Prostate gland (tissue), 2 donors: Measurements from ENCODE around the gene CRTAC1. TPM values are rescaled to one million over a fixed set of nuclear protein-coding genes. Genes with fewer than 3 reads are reported as not detected.

Experiments used
- DNase-seq: peaks from one replicate; pipeline ENCODE4 v3.0.0-alpha.2; 2019; ENCODE audit warnings: low spot score
- H3K27ac ChIP-seq, 2 donors: fragments of 200-600 bp; sonication (generic); 2 replicates each; pipeline ENCODE4 v1.5.1; 2017 to 2019
- H3K27me3 ChIP-seq: fragments of 200-600 bp; sonication (generic); replicated peaks from 2 replicates; pipeline ENCODE4 v1.5.1; 2019; ENCODE audit not compliant: insufficient read depth
- H3K36me3 ChIP-seq, 2 donors: fragments of 200-600 bp; sonication (generic); 1 replicate in 1 of 2; 2 replicates in 1 of 2; pipeline versions ENCODE4 v1.5.1 to v1.8.1; 2017 to 2019
- H3K4me1 ChIP-seq: fragments of 200-600 bp; sonication (generic); replicated peaks from 2 replicates; pipeline ENCODE4 v1.5.1; 2019
- H3K4me3 ChIP-seq, 2 donors: fragments of 200-600 bp; sonication (generic); 2 replicates each; pipeline ENCODE4 v1.5.1; 2017 to 2019
- H3K9me3 ChIP-seq: fragments of 200-600 bp; sonication (generic); 2 replicates; pipeline ENCODE4 v1.5.1; 2017
- CTCF ChIP-seq, 4 experiments: fragments of 200-600 bp in 2 of 4; fragments of 450-650 bp in 2 of 4; sonication (generic) in 2 of 4; IDR thresholded peaks; 1 replicate in 3 of 4; 2 replicates in 1 of 4; pipeline ENCODE4 v1.5.1; 2016 to 2019; ENCODE audit warnings: antibody characterized with exemption in 4 of 4, mild to moderate bottlenecking in 2 of 4, moderate library complexity in 2 of 4
- POLR2A ChIP-seq: fragments of 450-650 bp; IDR thresholded peaks from one replicate; pipeline ENCODE4 v1.6.1; 2016; ENCODE audit warnings: antibody characterized with exemption, mild to moderate bottlenecking
- POLR2AphosphoS5 ChIP-seq: sonication (generic); formaldehyde crosslinking; IDR thresholded peaks from one replicate; pipeline ENCODE4 v1.6.1; 2017; ENCODE audit warnings: antibody characterized with exemption
- WGBS: methylation state at CpG from one replicate; pipeline ENCODE4 v1.1.5; 2018; 5-methylcytosine and 5-hydroxymethylcytosine counted together
- intact Hi-C: fragments of 100-400 bp; cut with DNase I; formaldehyde crosslinking; loops from one replicate; pipeline ENCODE4 v1.14.2; 2022
- total RNA-seq, 2 donors: library from RNA; depleted of rRNA; stranded (reverse); fragments of >200 nt; gene quantifications; one replicate each; pipeline ENCODE4 v1.1.0, GENCODE V29; 2016

Gene CRTAC1
- total RNA-seq, 2 donors from 2014 or later, result 3.8 to 8.9 TPM

DNA sequence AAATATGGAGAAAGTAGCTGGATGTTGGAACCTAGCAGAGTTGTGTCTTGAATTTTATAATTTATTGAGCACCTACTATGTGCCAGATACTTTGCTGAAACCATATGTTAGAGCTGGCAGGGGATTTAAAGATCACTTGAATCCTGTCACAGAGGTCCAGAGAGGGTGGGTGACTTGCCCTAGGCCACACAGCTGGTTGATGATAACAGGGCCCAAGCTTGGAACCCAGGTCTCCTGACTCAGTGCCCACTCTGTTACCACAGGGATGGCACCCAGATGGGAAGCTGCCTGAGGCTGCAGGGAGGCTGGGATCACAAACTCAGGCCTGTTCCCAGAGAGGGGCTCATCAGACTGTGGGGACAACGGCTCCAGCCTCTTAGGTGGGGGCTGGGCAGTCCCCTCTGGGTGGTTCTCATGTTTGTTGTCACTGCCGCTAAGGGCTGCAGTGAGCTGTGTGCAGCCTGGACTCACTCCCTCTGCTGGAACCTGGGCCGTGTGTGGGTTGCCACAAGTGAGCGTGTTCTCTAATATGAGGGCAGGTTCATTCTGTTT is 162.2 kb downstream of the CRTAC1 start:
- no peak overlapping the region for H3K4me3 ChIP-seq
- intact Hi-C loops, result loop anchor here (2.0 to 5.0 kb wide), 2 partner anchors 76 to 109 kb away; no protein-coding TSS in a partner anchor
- H3K27ac ChIP-seq, result no peak overlapping the region
- WGBS, result 78% methylated on average over 4 of the region's 4 CpGs
- no peak for TF ChIP-seq CTCF (IDR thresholded peaks at IDR 0.05)
- no peak for TF ChIP-seq POLR2AphosphoS5
- TF ChIP-seq POLR2A, result no peak
- H3K4me1 ChIP-seq, result peaks cover 3% of the 10 kb centered on the region
- no peaks in the 10 kb centered on the region for H3K36me3 ChIP-seq
- no peaks in the 10 kb centered on the region for H3K27me3 ChIP-seq
- H3K9me3 ChIP-seq, result no peaks in the 10 kb centered on the region
- DNase-seq, result no peak

DNA sequence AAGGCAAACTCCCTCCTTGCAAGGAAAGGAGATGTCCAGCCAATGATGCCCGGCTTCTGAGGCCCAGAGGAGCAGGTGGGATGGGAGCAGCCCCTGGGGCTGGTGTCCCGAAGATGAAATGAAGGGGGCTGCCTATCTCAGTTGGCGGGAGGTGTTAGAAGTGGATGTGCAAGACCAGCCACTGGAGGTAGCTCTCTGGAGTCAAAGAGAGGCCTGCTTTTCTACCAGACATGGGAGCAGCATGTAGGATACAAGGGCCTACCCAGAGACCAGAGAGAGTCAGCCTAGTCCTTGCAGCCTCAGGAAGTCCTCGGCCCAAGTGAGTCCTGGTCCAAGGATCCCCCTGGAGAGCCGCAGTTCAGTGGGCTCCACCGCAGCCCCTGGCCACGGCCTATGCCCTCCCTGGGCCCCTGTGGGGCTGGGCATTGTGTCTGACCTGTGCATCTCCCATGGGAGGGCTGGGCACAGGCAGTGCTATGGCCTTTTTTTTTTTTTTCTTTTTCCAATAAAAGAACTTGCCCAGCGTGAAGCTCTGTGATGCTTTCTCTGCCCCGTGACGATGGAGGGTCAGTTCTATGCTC is 163.1 kb downstream of the CRTAC1 start:
- DNase-seq, result no peak
- peaks cover 3% of the 10 kb centered on the region for H3K4me1 ChIP-seq
- H3K36me3 ChIP-seq, result no peaks in the 10 kb centered on the region
- H3K27me3 ChIP-seq, result no peaks in the 10 kb centered on the region
- H3K4me3 ChIP-seq, result no peak overlapping the region
- TF ChIP-seq POLR2AphosphoS5, result no peak
- TF ChIP-seq POLR2A, result no peak
- no peak for TF ChIP-seq CTCF (IDR thresholded peaks at IDR 0.05)
- H3K9me3 ChIP-seq, result no peaks in the 10 kb centered on the region
- WGBS, result 94% methylated on average over 9 of the region's 10 CpGs
- H3K27ac ChIP-seq, result no peak overlapping the region
- intact Hi-C loops, result loop anchor here (5.0 kb wide), 1 partner anchor 75 kb away; no protein-coding TSS in a partner anchor

DNA sequence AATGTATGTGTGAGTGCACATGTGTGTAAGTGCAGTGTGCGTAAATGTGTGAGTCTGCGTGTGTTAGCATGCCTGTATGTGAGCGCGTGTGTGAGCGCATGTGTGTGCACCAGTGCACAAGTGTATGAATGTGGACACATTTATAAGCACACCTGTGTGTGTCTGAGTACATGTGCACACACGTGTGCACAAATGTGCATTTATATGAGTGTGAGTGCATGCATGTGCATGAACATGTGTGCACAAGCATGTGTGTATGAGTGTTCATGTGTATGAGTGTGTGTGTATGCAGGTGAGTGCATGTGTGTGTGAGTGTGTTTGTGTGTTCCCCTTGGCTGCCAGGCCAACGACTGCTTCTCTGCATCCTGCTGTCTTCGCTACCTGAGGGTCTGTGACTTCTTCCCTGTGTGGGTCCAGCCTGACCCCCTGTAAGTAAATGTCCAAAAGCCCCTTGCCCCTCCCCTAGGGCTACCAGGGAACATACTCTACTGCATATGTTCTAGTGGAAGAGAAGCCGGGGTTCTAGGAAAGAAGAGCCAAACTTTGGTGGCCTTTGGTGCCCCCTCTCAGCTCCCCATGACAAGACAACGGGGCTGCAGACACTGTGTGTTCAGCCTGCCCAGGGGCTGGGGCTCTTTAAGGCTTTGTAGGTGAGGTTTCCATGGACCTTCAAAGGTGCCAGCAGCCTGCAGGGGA is 163.7 kb downstream of the CRTAC1 start:
- WGBS, result 93% methylated on average over 10 of the region's 10 CpGs
- H3K36me3 ChIP-seq, result no peaks in the 10 kb centered on the region
- no peak overlapping the region for H3K4me3 ChIP-seq
- intact Hi-C loops, result loop anchor here (5.0 kb wide), 1 partner anchor 74 kb away; no protein-coding TSS in a partner anchor
- H3K27me3 ChIP-seq, result no peaks in the 10 kb centered on the region
- DNase-seq, result no peak
- no peaks in the 10 kb centered on the region for H3K9me3 ChIP-seq
- peaks cover 3% of the 10 kb centered on the region for H3K4me1 ChIP-seq
- TF ChIP-seq CTCF (IDR thresholded peaks at IDR 0.05), result no peak
- no peak for TF ChIP-seq POLR2AphosphoS5
- no peak for TF ChIP-seq POLR2A
- H3K27ac ChIP-seq, result no peak overlapping the region

GRCh38 chr10:97865488-97865887 is 164.9 kb downstream of the CRTAC1 start:
- H3K36me3 ChIP-seq, result no peaks in the 10 kb centered on the region
- TF ChIP-seq POLR2A (no peak), POLR2AphosphoS5 (no peak)
- peaks cover 3% of the 10 kb centered on the region for H3K4me1 ChIP-seq
- H3K27ac ChIP-seq, result no peak overlapping the region
- H3K27me3 ChIP-seq, result no peaks in the 10 kb centered on the region
- no peak overlapping the region for H3K4me3 ChIP-seq
- intact Hi-C loops, result loop anchor here (5.0 kb wide), 1 partner anchor 73 kb away; no protein-coding TSS in a partner anchor
- 59% methylated on average over 18 of the region's 18 CpGs for WGBS
- DNase-seq, result no peak
- no peaks in the 10 kb centered on the region for H3K9me3 ChIP-seq

DNA sequence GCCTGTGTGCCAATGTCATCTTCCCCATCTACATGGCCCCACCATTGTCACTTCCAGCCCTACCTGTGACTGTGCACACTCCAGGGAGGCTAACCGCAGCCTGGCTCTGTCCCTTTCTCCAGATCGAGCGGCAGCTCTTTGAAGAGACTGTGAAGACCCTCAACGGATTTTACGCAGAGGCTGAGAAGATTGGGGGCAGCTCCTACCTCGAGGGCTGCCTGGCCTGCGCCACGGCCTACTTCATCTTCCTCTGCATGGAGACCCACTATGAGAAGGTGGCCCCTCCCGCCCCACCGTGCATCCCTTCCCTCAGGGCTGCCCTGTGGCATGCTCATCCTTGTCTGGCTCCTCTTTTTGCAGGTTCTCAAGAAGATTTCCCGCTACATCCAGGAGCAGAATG is 166.6 kb downstream of the CRTAC1 start:
- no peak overlapping the region for H3K27ac ChIP-seq
- WGBS, result 78% methylated on average over 11 of the region's 11 CpGs
- peaks cover under 1% of the 10 kb centered on the region for H3K4me1 ChIP-seq
- no peaks in the 10 kb centered on the region for H3K36me3 ChIP-seq
- TF ChIP-seq POLR2AphosphoS5 (no peak), POLR2A (no peak), CTCF (IDR thresholded peaks at IDR 0.05) (no peak)
- H3K27me3 ChIP-seq, result no peaks in the 10 kb centered on the region
- no peaks in the 10 kb centered on the region for H3K9me3 ChIP-seq
- no peak overlapping the region for H3K4me3 ChIP-seq
- no peak for DNase-seq
- intact Hi-C loops, result no loop called here
